ENCODE measurements around the gene FREM1. TPM values are rescaled to one million over a fixed set of nuclear protein-coding genes. Genes with fewer than 3 reads are reported as not detected.

The FREM1 gene
- total RNA-seq, 4 donors from 2014 or later = 1.1 to 5.8 (median 2.1) TPM

- Histone ChIP-seq H3K36me3 (no peaks in the 10 kb centered on the region), H3K9me3 (no peaks in the 10 kb centered on the region), H3K27me3 (no peaks in the 10 kb centered on the region), H3K4me3 (no peak overlapping the region), H3K4me1 (no peaks in the 10 kb centered on the region), H3K27ac (no peak overlapping the region)
- WGBS = 89% methylated on average over 1 of the region's 1 CpG
- TF ChIP-seq EP300 (IDR thresholded peaks at IDR 0.05) = no peak
- TF ChIP-seq POLR2A (IDR thresholded peaks at IDR 0.05) = no peak
- no peak for TF ChIP-seq CTCF (IDR thresholded peaks at IDR 0.05)
- TF ChIP-seq POLR2AphosphoS5 (IDR thresholded peaks at IDR 0.05) = no peak
- DNase-seq (ENCODE audit: low spot score in 2 of 2) = no peak
Observed at GRCh38 chr9:14824481-14824880, 85.7 kb downstream of the FREM1 start.

GRCh38 chr9:14823800-14824199 lies 86.4 kb downstream of the FREM1 start:
- Histone ChIP-seq H3K4me1 (no peaks in the 10 kb centered on the region), H3K4me3 (no peak overlapping the region), H3K36me3 (no peaks in the 10 kb centered on the region), H3K27ac (no peak overlapping the region), H3K27me3 (no peaks in the 10 kb centered on the region), H3K9me3 (no peaks in the 10 kb centered on the region)
- TF ChIP-seq POLR2AphosphoS5 (IDR thresholded peaks at IDR 0.05) (no peak), EP300 (IDR thresholded peaks at IDR 0.05) (no peak), CTCF (IDR thresholded peaks at IDR 0.05) (no peak), POLR2A (IDR thresholded peaks at IDR 0.05) (no peak)
- no peak for DNase-seq (ENCODE audit: low spot score in 2 of 2)
- WGBS = 85% methylated on average over 2 of the region's 2 CpGs

GRCh38 chr9:14822666-14823065 lies 87.6 kb downstream of the FREM1 start:
- Histone ChIP-seq H3K4me3 (no peak overlapping the region), H3K4me1 (no peaks in the 10 kb centered on the region), H3K36me3 (no peaks in the 10 kb centered on the region), H3K9me3 (no peaks in the 10 kb centered on the region), H3K27ac (no peak overlapping the region), H3K27me3 (no peaks in the 10 kb centered on the region)
- TF ChIP-seq POLR2AphosphoS5 (IDR thresholded peaks at IDR 0.05) (no peak), CTCF (IDR thresholded peaks at IDR 0.05) (no peak), EP300 (IDR thresholded peaks at IDR 0.05) (no peak), POLR2A (IDR thresholded peaks at IDR 0.05) (no peak)
- no peak for DNase-seq (ENCODE audit: low spot score in 2 of 2)
- 59% methylated on average over 1 of the region's 1 CpG for WGBS

- DNase-seq (ENCODE audit: low spot score in 2 of 2) = no peak
- Histone ChIP-seq H3K4me3 (no peak overlapping the region), H3K36me3 (no peaks in the 10 kb centered on the region), H3K27me3 (no peaks in the 10 kb centered on the region), H3K27ac (no peak overlapping the region), H3K9me3 (no peaks in the 10 kb centered on the region), H3K4me1 (no peaks in the 10 kb centered on the region)
- 82% methylated on average over 4 of the region's 4 CpGs for WGBS
- TF ChIP-seq EP300 (IDR thresholded peaks at IDR 0.05) (no peak), POLR2AphosphoS5 (IDR thresholded peaks at IDR 0.05) (no peak)
Observed at GRCh38 chr9:14819183-14819582, 91.0 kb downstream of the FREM1 start.

- no peak overlapping the region for H3K27ac ChIP-seq
- H3K36me3 ChIP-seq = no peaks in the 10 kb centered on the region
- H3K27me3 ChIP-seq = no peaks in the 10 kb centered on the region
- H3K9me3 ChIP-seq = no peaks in the 10 kb centered on the region
- H3K4me3 ChIP-seq = no peak overlapping the region
- H3K4me1 ChIP-seq = no peaks in the 10 kb centered on the region
- TF ChIP-seq POLR2A (IDR thresholded peaks at IDR 0.05) (no peak), EP300 (IDR thresholded peaks at IDR 0.05) (no peak), POLR2AphosphoS5 (IDR thresholded peaks at IDR 0.05) (no peak), CTCF (IDR thresholded peaks at IDR 0.05) (no peak)
- DNase-seq (ENCODE audit: low spot score in 2 of 2) = no peak
Observed at GRCh38 chr9:14814249-14814628, 96.0 kb downstream of the FREM1 start.
